Activated naive CD8-positive, alpha-beta T cell (primary cell): ENCODE results near the gene TSPAN11.

Experiments
- H3K27ac Mint-ChIP-seq: one replicate; pipeline ENCODE4 v1.8.0; 2021; ENCODE audit warnings: mixed read lengths
- H3K27me3 Mint-ChIP-seq: one replicate; pipeline ENCODE4 v1.8.0; 2021; ENCODE audit warnings: mixed read lengths
- H3K36me3 Mint-ChIP-seq: one replicate; pipeline ENCODE4 v1.8.0; 2021; ENCODE audit warnings: mixed read lengths
- H3K4me1 Mint-ChIP-seq: one replicate; pipeline ENCODE4 v1.8.0; 2021; ENCODE audit warnings: low read depth, mixed read lengths
- H3K4me3 Mint-ChIP-seq: one replicate; pipeline ENCODE4 v1.8.0; 2021; ENCODE audit warnings: mild to moderate bottlenecking, mixed read lengths
- H3K9me3 Mint-ChIP-seq: one replicate; pipeline ENCODE4 v1.8.0; 2021; ENCODE audit warnings: low read depth, mixed read lengths

The TSPAN11 gene

GRCh38 chr12:30962047-30962446, 35.5 kb downstream of the TSPAN11 start:
- Mint-ChIP-seq H3K4me1 (no peaks in the 10 kb centered on the region), H3K9me3 (no peaks in the 10 kb centered on the region), H3K27ac (no peak overlapping the region), H3K36me3 (no peaks in the 10 kb centered on the region), H3K27me3 (peaks cover 3% of the 10 kb centered on the region), H3K4me3 (no peak overlapping the region)

GRCh38 chr12:30963709-30964564, 37.4 kb downstream of the TSPAN11 start:
- no peaks in the 10 kb centered on the region for H3K27me3 Mint-ChIP-seq
- H3K4me3 Mint-ChIP-seq: no peak overlapping the region
- no peaks in the 10 kb centered on the region for H3K36me3 Mint-ChIP-seq
- no peaks in the 10 kb centered on the region for H3K9me3 Mint-ChIP-seq
- no peaks in the 10 kb centered on the region for H3K4me1 Mint-ChIP-seq
- no peak overlapping the region for H3K27ac Mint-ChIP-seq

- H3K4me1 Mint-ChIP-seq: no peaks in the 10 kb centered on the region
- no peak overlapping the region for H3K4me3 Mint-ChIP-seq
- H3K27ac Mint-ChIP-seq: no peak overlapping the region
- no peaks in the 10 kb centered on the region for H3K36me3 Mint-ChIP-seq
- no peaks in the 10 kb centered on the region for H3K9me3 Mint-ChIP-seq
- H3K27me3 Mint-ChIP-seq: no peaks in the 10 kb centered on the region
These were observed 38.5 kb downstream of the TSPAN11 start for GRCh38 chr12:30964896-30965612.

GRCh38 chr12:30965613-30965985, 39.1 kb downstream of the TSPAN11 start:
- no peaks in the 10 kb centered on the region for H3K27me3 Mint-ChIP-seq

GRCh38 chr12:30967026-30967425, 40.5 kb downstream of the TSPAN11 start:
- Mint-ChIP-seq H3K27me3 (peaks cover 3% of the 10 kb centered on the region), H3K4me1 (no peaks in the 10 kb centered on the region), H3K9me3 (no peaks in the 10 kb centered on the region), H3K4me3 (no peak overlapping the region), H3K36me3 (no peaks in the 10 kb centered on the region), H3K27ac (no peak overlapping the region)

More at GRCh38 chr12:30965613-30965985, 39.1 kb downstream of the TSPAN11 start:
- Mint-ChIP-seq H3K4me3 (no peak overlapping the region), H3K4me1 (no peaks in the 10 kb centered on the region), H3K27ac (no peak overlapping the region), H3K36me3 (no peaks in the 10 kb centered on the region), H3K9me3 (no peaks in the 10 kb centered on the region)

GRCh38 chr12:30968211-30968610, 41.7 kb downstream of the TSPAN11 start:
- Mint-ChIP-seq H3K36me3 (no peaks in the 10 kb centered on the region), H3K9me3 (no peaks in the 10 kb centered on the region), H3K4me1 (no peaks in the 10 kb centered on the region), H3K27ac (no peak overlapping the region), H3K27me3 (peaks cover 3% of the 10 kb centered on the region), H3K4me3 (no peak overlapping the region)

- no peak overlapping the region for H3K27ac Mint-ChIP-seq
- H3K4me3 Mint-ChIP-seq: no peak overlapping the region
- H3K9me3 Mint-ChIP-seq: no peaks in the 10 kb centered on the region
- no peaks in the 10 kb centered on the region for H3K4me1 Mint-ChIP-seq
- H3K36me3 Mint-ChIP-seq: no peaks in the 10 kb centered on the region
- H3K27me3 Mint-ChIP-seq: peaks cover 3% of the 10 kb centered on the region
These were observed 42.5 kb downstream of the TSPAN11 start for GRCh38 chr12:30969006-30969405.

- peaks cover 3% of the 10 kb centered on the region for H3K27me3 Mint-ChIP-seq
- no peaks in the 10 kb centered on the region for H3K36me3 Mint-ChIP-seq
- no peaks in the 10 kb centered on the region for H3K4me1 Mint-ChIP-seq
These were observed 43.3 kb downstream of the TSPAN11 start for GRCh38 chr12:30969606-30970395.

GRCh38 chr12:30970559-30971197, 44.1 kb downstream of the TSPAN11 start:
- Mint-ChIP-seq H3K27ac (no peak overlapping the region), H3K4me1 (no peaks in the 10 kb centered on the region), H3K4me3 (no peak overlapping the region), H3K36me3 (no peaks in the 10 kb centered on the region), H3K27me3 (peaks cover 3% of the 10 kb centered on the region), H3K9me3 (no peaks in the 10 kb centered on the region)

More at GRCh38 chr12:30969606-30970395, 43.3 kb downstream of the TSPAN11 start:
- Mint-ChIP-seq H3K4me3 (no peak overlapping the region), H3K27ac (no peak overlapping the region), H3K9me3 (no peaks in the 10 kb centered on the region)

GRCh38 chr12:30972035-30972434, 45.5 kb downstream of the TSPAN11 start:
- Mint-ChIP-seq H3K27ac (no peak overlapping the region), H3K4me1 (no peaks in the 10 kb centered on the region), H3K27me3 (peaks cover 3% of the 10 kb centered on the region), H3K4me3 (no peak overlapping the region), H3K9me3 (no peaks in the 10 kb centered on the region), H3K36me3 (no peaks in the 10 kb centered on the region)

GRCh38 chr12:30973175-30973574, 46.6 kb downstream of the TSPAN11 start:
- H3K4me3 Mint-ChIP-seq: no peak overlapping the region
- no peaks in the 10 kb centered on the region for H3K36me3 Mint-ChIP-seq
- no peaks in the 10 kb centered on the region for H3K4me1 Mint-ChIP-seq
- H3K27ac Mint-ChIP-seq: no peak overlapping the region
- peaks cover 3% of the 10 kb centered on the region for H3K27me3 Mint-ChIP-seq
- H3K9me3 Mint-ChIP-seq: no peaks in the 10 kb centered on the region

GRCh38 chr12:30973830-30974229, 47.3 kb downstream of the TSPAN11 start:
- H3K4me1 Mint-ChIP-seq: no peaks in the 10 kb centered on the region
- H3K4me3 Mint-ChIP-seq: no peak overlapping the region
- no peak overlapping the region for H3K27ac Mint-ChIP-seq
- no peaks in the 10 kb centered on the region for H3K9me3 Mint-ChIP-seq
- H3K36me3 Mint-ChIP-seq: no peaks in the 10 kb centered on the region
- H3K27me3 Mint-ChIP-seq: peaks cover 3% of the 10 kb centered on the region

GRCh38 chr12:30974746-30975500, 48.4 kb downstream of the TSPAN11 start:
- no peaks in the 10 kb centered on the region for H3K9me3 Mint-ChIP-seq
- H3K4me3 Mint-ChIP-seq: no peak overlapping the region
- no peaks in the 10 kb centered on the region for H3K36me3 Mint-ChIP-seq
- H3K27ac Mint-ChIP-seq: no peak overlapping the region
- no peaks in the 10 kb centered on the region for H3K4me1 Mint-ChIP-seq
- peaks cover 3% of the 10 kb centered on the region for H3K27me3 Mint-ChIP-seq

GRCh38 chr12:30975581-30975980, 49.0 kb downstream of the TSPAN11 start:
- no peak overlapping the region for H3K27ac Mint-ChIP-seq
- no peaks in the 10 kb centered on the region for H3K36me3 Mint-ChIP-seq
- H3K4me1 Mint-ChIP-seq: no peaks in the 10 kb centered on the region
- peaks cover 3% of the 10 kb centered on the region for H3K27me3 Mint-ChIP-seq
- H3K9me3 Mint-ChIP-seq: no peaks in the 10 kb centered on the region
- H3K4me3 Mint-ChIP-seq: no peak overlapping the region
